Sigmoid colon (tissue), 4 donors: ENCODE results near the gene ING3.

ENCODE experiments used
- POLR2AphosphoS5 ChIP-seq, 4 donors: sonication (generic); formaldehyde crosslinking; IDR thresholded peaks; one replicate each; pipeline ENCODE4 v1.6.1; 2017; ENCODE audit warnings: antibody characterized with exemption in 4 of 4
- TF ChIP-seq, protein P1 (sequence below), 4 experiments: fragments of 450-650 bp in 3 of 4; fragments of 200-600 bp in 1 of 4; IDR thresholded peaks; one replicate each; pipeline ENCODE4 v1.5.1; 2016 to 2019; ENCODE audit warnings: antibody characterized with exemption in 4 of 4, mild to moderate bottlenecking in 3 of 4, moderate library complexity in 2 of 4

DNA sequence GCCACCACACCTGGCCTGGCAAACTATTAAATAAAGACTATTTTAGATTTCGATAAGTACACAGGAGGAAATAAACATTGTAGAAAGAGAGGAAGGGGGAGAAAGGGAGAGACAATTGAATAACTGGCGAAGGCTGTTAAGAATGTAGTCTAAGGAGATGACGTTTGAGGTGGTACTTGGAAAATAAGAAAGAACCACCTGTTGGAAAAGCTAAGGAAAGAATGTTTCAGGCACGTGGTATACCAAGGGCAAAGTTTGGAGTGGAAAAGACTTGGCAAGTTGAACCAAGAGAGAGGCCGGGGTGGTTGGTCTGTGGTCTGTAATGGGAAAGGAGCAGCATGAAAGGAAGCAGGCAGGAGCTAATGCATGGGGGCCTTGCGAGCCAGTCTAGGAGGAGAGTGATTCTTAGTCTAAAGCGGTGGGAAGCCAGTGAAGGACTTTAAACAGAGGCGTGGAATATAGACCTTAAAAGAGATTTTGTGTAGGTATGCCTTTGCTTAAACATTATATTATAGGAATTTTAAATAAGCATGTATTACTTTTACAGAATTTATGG is 9.4 kb downstream of the ING3 start:
- TF ChIP-seq, protein P1, sequence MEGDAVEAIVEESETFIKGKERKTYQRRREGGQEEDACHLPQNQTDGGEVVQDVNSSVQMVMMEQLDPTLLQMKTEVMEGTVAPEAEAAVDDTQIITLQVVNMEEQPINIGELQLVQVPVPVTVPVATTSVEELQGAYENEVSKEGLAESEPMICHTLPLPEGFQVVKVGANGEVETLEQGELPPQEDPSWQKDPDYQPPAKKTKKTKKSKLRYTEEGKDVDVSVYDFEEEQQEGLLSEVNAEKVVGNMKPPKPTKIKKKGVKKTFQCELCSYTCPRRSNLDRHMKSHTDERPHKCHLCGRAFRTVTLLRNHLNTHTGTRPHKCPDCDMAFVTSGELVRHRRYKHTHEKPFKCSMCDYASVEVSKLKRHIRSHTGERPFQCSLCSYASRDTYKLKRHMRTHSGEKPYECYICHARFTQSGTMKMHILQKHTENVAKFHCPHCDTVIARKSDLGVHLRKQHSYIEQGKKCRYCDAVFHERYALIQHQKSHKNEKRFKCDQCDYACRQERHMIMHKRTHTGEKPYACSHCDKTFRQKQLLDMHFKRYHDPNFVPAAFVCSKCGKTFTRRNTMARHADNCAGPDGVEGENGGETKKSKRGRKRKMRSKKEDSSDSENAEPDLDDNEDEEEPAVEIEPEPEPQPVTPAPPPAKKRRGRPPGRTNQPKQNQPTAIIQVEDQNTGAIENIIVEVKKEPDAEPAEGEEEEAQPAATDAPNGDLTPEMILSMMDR (IDR thresholded peaks at IDR 0.05) = no peak
- no peak for TF ChIP-seq POLR2AphosphoS5 (IDR thresholded peaks at IDR 0.05)
